ENCODE measurements around the gene ABHD6.
"Not testable (repeated sequence)": the region's sequence is repeated elsewhere in the genome, so short reads cannot be mapped to it uniquely, and the experiment has no call there.

The ABHD6 gene

DNA sequence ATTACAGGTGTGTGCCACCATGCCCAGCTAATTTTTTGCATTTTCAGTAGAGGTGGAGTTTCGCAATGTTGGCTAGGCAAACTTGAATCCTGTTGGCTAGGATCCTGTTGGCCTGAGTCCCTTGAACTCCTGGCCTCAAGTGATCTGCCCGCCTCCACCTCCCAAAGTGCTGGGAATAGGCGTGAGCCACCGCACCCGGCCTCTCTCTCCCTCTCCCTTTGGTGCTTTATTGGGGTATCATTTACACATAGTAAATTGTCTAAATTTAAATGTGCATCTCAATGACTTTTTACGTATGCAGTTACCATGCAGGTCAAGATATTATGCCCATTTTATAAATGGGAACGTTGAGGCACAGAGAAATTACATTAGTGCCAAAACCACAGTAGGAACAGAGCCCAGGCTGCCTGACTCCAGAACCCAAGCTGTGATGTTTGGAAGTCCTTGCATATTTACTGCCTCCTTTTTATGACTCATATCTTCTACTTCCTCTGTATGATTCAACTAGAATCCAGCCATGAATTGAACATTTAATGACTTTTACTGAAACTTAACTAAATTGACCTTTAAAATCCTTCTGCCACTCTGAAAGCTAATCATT is 34.4 kb downstream of the ABHD6 start:
- in situ Hi-C loops (cut with HindIII; ENCODE audit: low sequenced_read_pairs): no loop called here

GRCh38 chr3:58272891-58273290 is 35.3 kb downstream of the ABHD6 start:
- in situ Hi-C loops (cut with HindIII; ENCODE audit: low sequenced_read_pairs): no loop called here

GRCh38 chr3:58273362-58273761 is 35.8 kb downstream of the ABHD6 start:
- in situ Hi-C loops (cut with HindIII; ENCODE audit: low sequenced_read_pairs): not testable (repeated sequence)

GRCh38 chr3:58274027-58274614 is 36.5 kb downstream of the ABHD6 start:
- in situ Hi-C loops (cut with HindIII; ENCODE audit: low sequenced_read_pairs): no loop called here

DNA sequence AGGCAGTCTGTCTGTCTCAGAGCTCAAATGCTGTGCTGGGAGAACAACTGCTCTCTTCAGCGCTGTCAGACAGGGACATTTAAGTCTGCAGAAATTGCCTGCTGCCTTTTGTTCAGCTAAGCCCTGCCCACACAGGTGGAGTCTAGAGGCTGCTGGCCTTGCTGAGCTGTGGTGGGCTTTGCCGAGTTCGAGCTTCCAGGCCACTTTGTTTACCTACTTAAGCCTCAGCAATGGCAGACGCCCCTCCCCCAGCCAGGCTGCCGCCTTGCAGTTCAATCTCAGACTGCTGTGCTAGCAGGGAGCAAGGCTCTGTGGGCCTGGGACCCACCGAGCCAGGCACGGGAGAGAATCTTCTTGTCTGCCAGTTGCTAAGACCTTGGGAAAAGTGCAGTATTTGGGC is 43.5 kb downstream of the ABHD6 start:
- in situ Hi-C loops (cut with HindIII; ENCODE audit: low sequenced_read_pairs): no loop called here

GRCh38 chr3:58285334-58285733 is 47.7 kb downstream of the ABHD6 start:
- in situ Hi-C loops (cut with HindIII; ENCODE audit: low sequenced_read_pairs): no loop called here

DNA sequence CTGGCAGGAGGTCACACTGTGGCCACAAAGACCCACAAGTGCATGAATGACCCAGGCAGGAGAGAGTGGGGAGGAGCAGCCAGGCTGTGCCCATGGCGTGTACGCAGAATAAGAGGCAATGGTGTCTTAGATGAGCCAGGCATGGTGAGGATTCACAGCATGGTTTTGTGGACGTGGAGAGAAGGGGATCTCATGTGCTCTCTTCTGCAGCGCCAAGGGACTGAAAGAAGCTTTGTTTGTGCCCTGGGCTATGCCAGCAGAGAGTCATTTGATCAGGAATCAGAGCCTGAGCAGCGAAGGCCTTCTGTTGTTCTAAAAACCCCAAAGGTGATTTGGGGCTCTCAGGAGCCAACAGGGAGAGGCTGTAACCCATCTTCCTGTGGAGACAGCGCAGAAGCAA is 49.8 kb downstream of the ABHD6 start:
- in situ Hi-C loops (cut with HindIII; ENCODE audit: low sequenced_read_pairs): no loop called here

- in situ Hi-C loops (cut with HindIII; ENCODE audit: low sequenced_read_pairs): no loop called here
Measured at GRCh38 chr3:58288011-58288728, 50.6 kb downstream of the ABHD6 start.

GRCh38 chr3:58288964-58289613 is 51.5 kb downstream of the ABHD6 start:
- in situ Hi-C loops (cut with HindIII; ENCODE audit: low sequenced_read_pairs): not testable (repeated sequence)

GRCh38 chr3:58290446-58290845 is 52.9 kb downstream of the ABHD6 start:
- in situ Hi-C loops (cut with HindIII; ENCODE audit: low sequenced_read_pairs): not testable (repeated sequence)

DNA sequence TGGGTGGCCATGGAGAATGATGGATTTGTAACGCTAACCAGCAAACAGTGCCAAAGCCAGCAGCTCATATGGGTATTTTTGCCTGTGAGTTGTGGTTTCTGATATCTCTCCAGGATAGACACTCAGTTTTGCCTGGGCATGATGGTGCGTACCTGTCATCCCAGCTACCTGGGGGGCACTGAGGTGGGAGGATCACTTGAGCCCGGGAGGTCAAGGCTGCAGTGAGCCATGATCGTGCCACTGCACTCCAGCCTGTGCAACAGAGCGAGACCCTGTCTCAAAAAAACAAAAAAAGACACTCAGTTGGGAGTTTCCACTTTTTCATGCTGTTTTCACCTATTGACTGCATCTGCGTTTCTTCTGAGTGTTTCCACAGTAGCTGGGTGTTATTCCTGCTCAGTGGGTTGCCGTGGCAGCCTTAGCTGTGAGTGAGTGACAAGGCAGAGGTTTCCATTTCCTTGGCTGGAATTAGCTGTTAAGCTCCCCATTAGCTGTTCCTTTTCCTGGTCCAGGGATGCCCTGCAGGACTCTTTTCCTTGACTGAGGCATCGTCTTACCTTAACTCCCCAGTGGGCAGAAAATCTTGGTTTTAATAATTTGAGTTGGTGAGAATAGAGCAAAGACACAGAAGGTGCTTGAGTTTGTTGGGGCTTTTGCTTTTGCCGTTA is 54.2 kb downstream of the ABHD6 start:
- in situ Hi-C loops (cut with HindIII; ENCODE audit: low sequenced_read_pairs): no loop called here

DNA sequence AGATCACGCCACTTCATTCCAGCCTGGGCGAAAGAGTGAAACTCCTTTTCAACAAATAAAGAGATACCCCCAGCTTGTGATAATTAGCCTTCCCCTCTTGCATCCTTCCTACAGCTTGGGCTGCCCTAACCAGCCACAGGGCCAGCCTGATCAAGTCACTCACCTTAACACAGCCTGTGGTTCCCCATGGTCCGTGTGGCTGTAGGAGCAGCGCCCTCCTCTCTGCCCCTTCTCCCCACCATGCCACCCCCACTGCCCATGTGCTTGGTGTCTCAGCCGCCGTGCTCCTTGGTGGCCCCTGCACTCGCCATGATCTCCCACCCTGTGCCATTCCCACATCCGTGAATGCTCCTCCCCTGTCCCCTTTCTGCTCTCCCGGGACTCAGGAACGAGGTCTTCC is 55.3 kb downstream of the ABHD6 start:
- in situ Hi-C loops (cut with HindIII; ENCODE audit: low sequenced_read_pairs): no loop called here

DNA sequence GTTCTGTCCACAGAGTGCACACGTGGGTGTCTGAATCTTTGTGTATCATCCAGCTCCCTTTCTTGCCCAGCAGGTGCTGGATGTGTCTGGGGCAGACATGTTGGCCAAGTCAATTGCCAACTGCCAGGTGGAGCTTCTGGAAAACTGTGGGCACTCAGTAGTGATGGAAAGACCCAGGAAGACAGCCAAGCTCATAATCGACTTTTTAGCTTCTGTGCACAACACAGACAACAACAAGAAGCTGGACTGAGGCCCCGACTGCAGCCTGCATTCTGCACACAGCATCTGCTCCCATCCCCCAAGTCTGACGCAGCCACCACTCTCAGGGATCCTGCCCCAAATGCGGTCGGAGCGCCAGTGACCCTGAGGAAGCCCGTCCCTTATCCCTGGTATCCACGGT is 55.9 kb downstream of the ABHD6 start:
- in situ Hi-C loops (cut with HindIII; ENCODE audit: low sequenced_read_pairs): no loop called here

GRCh38 chr3:58296269-58296668 is 58.7 kb downstream of the ABHD6 start:
- in situ Hi-C loops (cut with HindIII; ENCODE audit: low sequenced_read_pairs): no loop called here

DNA sequence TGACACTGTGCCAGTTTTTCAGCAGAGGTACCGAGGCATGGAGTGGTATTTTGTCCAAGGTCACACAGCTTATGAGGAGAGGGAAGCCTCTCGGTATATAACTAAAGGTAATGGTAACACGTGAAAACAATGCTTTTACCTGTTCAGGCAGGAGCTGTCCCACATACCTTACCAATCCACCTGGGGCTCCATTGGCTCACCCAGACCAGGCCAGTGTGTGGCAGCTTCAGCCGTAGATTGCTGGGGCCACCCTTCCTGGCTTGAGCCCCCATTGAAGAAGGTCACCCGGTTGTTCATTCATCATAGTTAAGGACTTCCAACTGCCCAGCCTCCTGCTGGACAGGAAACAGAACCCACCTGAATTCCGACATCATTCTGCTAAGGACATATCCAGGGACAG is 59.3 kb downstream of the ABHD6 start:
- in situ Hi-C loops (cut with HindIII; ENCODE audit: low sequenced_read_pairs): no loop called here

- in situ Hi-C loops (cut with HindIII; ENCODE audit: low sequenced_read_pairs): no loop called here
Measured at GRCh38 chr3:58298190-58298589, 60.6 kb downstream of the ABHD6 start.

GRCh38 chr3:58299075-58299474 is 61.5 kb downstream of the ABHD6 start:
- in situ Hi-C loops (cut with HindIII; ENCODE audit: low sequenced_read_pairs): no loop called here

DNA sequence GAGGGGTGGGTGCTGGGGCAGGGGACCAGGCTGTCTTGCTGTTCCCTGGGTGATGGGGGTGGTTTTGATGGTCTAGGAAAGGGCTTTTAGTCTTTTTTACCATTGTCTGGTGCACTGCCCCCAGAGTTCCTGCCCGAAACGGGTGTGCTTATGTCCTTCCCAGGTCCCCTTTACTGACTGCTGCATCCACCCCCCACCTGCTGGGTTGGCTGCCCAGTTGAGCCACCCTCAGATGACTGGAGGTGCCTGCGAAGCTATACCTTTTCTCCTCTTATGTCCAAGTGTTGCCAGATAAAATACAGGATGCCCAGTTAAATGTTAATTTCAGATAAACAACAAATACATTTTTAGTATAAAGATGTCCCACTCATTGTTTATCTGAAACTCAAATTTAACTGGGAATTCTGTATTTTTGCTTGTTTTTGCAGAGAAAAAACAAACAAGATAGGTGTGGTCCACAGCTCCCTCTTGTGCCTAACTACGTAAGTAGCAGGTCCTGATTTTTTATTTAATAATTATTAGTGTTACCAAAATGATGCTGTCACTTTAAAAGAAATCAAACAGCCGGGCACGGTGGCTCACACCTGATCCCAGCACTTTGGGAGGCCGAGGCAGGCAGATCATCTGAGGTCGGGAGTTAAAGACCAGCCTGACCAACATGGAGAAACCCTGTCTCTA is 62.4 kb downstream of the ABHD6 start:
- in situ Hi-C loops (cut with HindIII; ENCODE audit: low sequenced_read_pairs): loop anchor here (5.0 to 10.0 kb wide), 2 partner anchors 83 to 105 kb away; no protein-coding TSS in a partner anchor

- in situ Hi-C loops (cut with HindIII; ENCODE audit: low sequenced_read_pairs): loop anchor here (10.0 kb wide), 1 partner anchor 111 kb away; no protein-coding TSS in a partner anchor
Measured at GRCh38 chr3:58305882-58306711, 68.5 kb downstream of the ABHD6 start, which contains the start of the genes HTD2 and RPP14. HTD2 (plus strand) TSS chr3:58306520; CDS start chr3:58317614, 11,094 bp downstream. RPP14 (plus strand) TSS chr3:58306245; CDS start chr3:58310330, 4,085 bp downstream.

All from DLD1 (cell line).